BLaER1 (cell line): ENCODE results near the gene AMD1.
"Not testable (repeated sequence)": the region's sequence is repeated elsewhere in the genome, so short reads cannot be mapped to it uniquely, and the experiment has no call there.

ENCODE experiments used
- H3K27ac ChIP-seq: shearing (Covaris generic); formaldehyde crosslinking; 2 replicates; pipeline ENCODE4 v1.8.1; 2022
- H3K27me3 ChIP-seq: shearing (Covaris generic); formaldehyde crosslinking; 2 replicates; pipeline ENCODE4 v1.8.1; 2022
- H3K36me3 ChIP-seq: shearing (Covaris generic); formaldehyde crosslinking; 2 replicates; pipeline ENCODE4 v1.8.1; 2022
- H3K4me1 ChIP-seq: shearing (Covaris generic); formaldehyde crosslinking; 2 replicates; pipeline ENCODE4 v1.8.1; 2022
- H3K4me2 ChIP-seq: shearing (Covaris generic); formaldehyde crosslinking; 2 replicates; pipeline ENCODE4 v1.8.1; 2022
- H3K4me3 ChIP-seq: shearing (Covaris generic); formaldehyde crosslinking; 2 replicates; pipeline ENCODE4 v1.8.1; 2022
- H3K9ac ChIP-seq: shearing (Covaris generic); formaldehyde crosslinking; 2 replicates; pipeline ENCODE4 v1.8.1; 2022
- H3K9me3 ChIP-seq: shearing (Covaris generic); formaldehyde crosslinking; 2 replicates; pipeline ENCODE4 v1.8.1; 2022
- H4K20me1 ChIP-seq: shearing (Covaris generic); formaldehyde crosslinking; 2 replicates; pipeline ENCODE4 v1.8.1; 2022
- Cebpa-rat ChIP-seq: shearing (Covaris generic); IDR thresholded peaks from 2 replicates; pipeline ENCODE4 v1.8.1; 2022

AMD1 gene

GRCh38 chr6:110873981-110874879, at the start of gene AMD1:
Gene AMD1, plus strand, starts transcription at chr6:110874785. Its CDS starts 321 bp downstream, at chr6:110875106.
- Histone ChIP-seq H3K4me1 (peaks cover 37% of the 10 kb centered on the region), H3K36me3 (no peaks in the 10 kb centered on the region), H3K9ac (peak within 1 kb of the TSS; percentile 99), H3K27me3 (no peaks in the 10 kb centered on the region), H3K4me2 (peak within 1 kb of the TSS; percentile 97), H3K9me3 (no peaks in the 10 kb centered on the region), H3K4me3 (peak within 1 kb of the TSS; percentile 97), H4K20me1 (peaks cover 45% of the 10 kb centered on the region), H3K27ac (peak within 1 kb of the TSS; percentile 97)
- TF ChIP-seq Cebpa-rat: no peak

- H3K4me1 ChIP-seq: peaks cover 15% of the 10 kb centered on the region
- no peaks in the 10 kb centered on the region for H3K27me3 ChIP-seq
- H4K20me1 ChIP-seq: no peaks in the 10 kb centered on the region
- H3K27ac ChIP-seq: peak overlapping the region; percentile 31; the same call in 1 of the 2 replicates
- no peaks in the 10 kb centered on the region for H3K9me3 ChIP-seq
- no peak overlapping the region for H3K4me3 ChIP-seq
- peak overlapping the region; percentile 13; the same call in 1 of the 2 replicates for H3K4me2 ChIP-seq
- H3K9ac ChIP-seq: no peak overlapping the region
- H3K36me3 ChIP-seq: no peaks in the 10 kb centered on the region
- no peak for TF ChIP-seq Cebpa-rat
These were observed 48.1 kb upstream of the AMD1 start for GRCh38 chr6:110826236-110827129.

GRCh38 chr6:110828396-110828795, 46.2 kb upstream of the AMD1 start:
- no peak overlapping the region for H3K9ac ChIP-seq
- no peaks in the 10 kb centered on the region for H3K36me3 ChIP-seq
- peaks cover 10% of the 10 kb centered on the region; the same call in 1 of the 2 replicates for H3K4me1 ChIP-seq
- H3K9me3 ChIP-seq: no peaks in the 10 kb centered on the region
- H3K4me2 ChIP-seq: no peak overlapping the region
- no peaks in the 10 kb centered on the region for H4K20me1 ChIP-seq
- TF ChIP-seq Cebpa-rat: no peak
- no peaks in the 10 kb centered on the region for H3K27me3 ChIP-seq
- no peak overlapping the region for H3K27ac ChIP-seq
- no peak overlapping the region for H3K4me3 ChIP-seq

- Histone ChIP-seq H3K9me3 (no peaks in the 10 kb centered on the region), H3K36me3 (no peaks in the 10 kb centered on the region), H3K27me3 (no peaks in the 10 kb centered on the region), H3K4me3 (no peak overlapping the region), H3K27ac (no peak overlapping the region), H3K4me2 (no peak overlapping the region), H4K20me1 (no peaks in the 10 kb centered on the region), H3K4me1 (peaks cover 4% of the 10 kb centered on the region; the same call in 1 of the 2 replicates), H3K9ac (no peak overlapping the region)
- no peak for TF ChIP-seq Cebpa-rat
These were observed 43.2 kb upstream of the AMD1 start for GRCh38 chr6:110831405-110831804.

- Histone ChIP-seq H4K20me1 (no peaks in the 10 kb centered on the region), H3K36me3 (no peaks in the 10 kb centered on the region), H3K9ac (no peak overlapping the region), H3K27me3 (no peaks in the 10 kb centered on the region), H3K9me3 (no peaks in the 10 kb centered on the region), H3K4me1 (no peaks in the 10 kb centered on the region), H3K4me3 (no peak overlapping the region), H3K27ac (no peak overlapping the region), H3K4me2 (no peak overlapping the region)
- TF ChIP-seq Cebpa-rat: no peak
These were observed 40.8 kb upstream of the AMD1 start for GRCh38 chr6:110833831-110834230.

- H3K36me3 ChIP-seq, H3K27ac ChIP-seq, H3K4me1 ChIP-seq: not testable (repeated sequence)
These were observed 38.8 kb upstream of the AMD1 start for GRCh38 chr6:110835751-110836150.

DNA sequence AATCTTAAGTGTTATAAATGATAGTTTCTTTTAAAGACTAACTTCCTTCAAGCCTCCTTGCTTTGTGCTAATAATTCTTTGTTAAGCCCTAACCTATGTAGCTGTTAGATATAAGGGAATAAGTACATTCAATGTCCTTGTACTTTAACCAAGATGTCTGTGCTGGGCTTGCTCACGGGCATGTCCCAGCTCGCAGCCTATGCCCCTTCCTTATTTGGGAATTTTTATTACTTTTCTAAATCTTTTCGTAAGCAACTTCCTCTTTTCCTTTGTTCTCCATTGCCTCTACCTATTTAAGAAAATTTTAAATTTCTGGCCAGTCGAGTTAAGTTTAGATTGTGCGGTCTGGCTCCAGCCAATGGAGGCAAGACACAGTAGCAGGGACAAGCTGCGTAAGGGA, 33.3 kb upstream of the AMD1 start:
- Histone ChIP-seq H3K36me3 (0 out of 2 replicates have a peak, but pooled peaks cover 8% of the 10 kb centered on the region), H3K9ac (no peak overlapping the region), H3K27ac (no peak overlapping the region), H3K9me3 (no peaks in the 10 kb centered on the region), H3K4me3 (no peak overlapping the region), H3K4me1 (no peaks in the 10 kb centered on the region), H3K4me2 (no peak overlapping the region), H4K20me1 (no peaks in the 10 kb centered on the region), H3K27me3 (no peaks in the 10 kb centered on the region)
- TF ChIP-seq Cebpa-rat: no peak

More at GRCh38 chr6:110835751-110836150, 38.8 kb upstream of the AMD1 start:
- not testable (repeated sequence) for H3K4me2 ChIP-seq, H3K9ac ChIP-seq, H4K20me1 ChIP-seq, H3K9me3 ChIP-seq, H3K27me3 ChIP-seq, H3K4me3 ChIP-seq

DNA sequence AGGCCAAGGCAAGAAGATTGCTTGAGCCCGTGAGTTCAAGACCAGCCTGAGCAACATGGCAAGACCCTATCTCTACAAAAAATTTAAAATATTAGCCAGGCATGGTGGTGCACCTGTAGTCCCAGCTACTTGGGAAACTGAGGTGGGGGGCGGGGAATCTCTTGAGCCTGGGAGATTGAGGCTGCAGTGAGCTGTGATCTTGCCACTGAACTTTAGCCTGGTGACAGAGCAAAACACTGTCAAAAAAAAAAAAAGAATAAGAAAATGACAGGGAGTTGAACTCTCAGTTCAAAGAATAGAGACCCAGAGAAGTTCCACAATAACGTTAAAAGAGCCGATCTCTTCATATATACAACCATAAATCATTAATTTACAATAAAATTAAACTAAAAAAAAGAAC, 24.8 kb upstream of the AMD1 start:
- Histone ChIP-seq H3K4me1 (no peaks in the 10 kb centered on the region), H3K4me3 (no peak overlapping the region), H3K27ac (no peak overlapping the region), H3K27me3 (no peaks in the 10 kb centered on the region), H3K9ac (no peak overlapping the region), H4K20me1 (no peaks in the 10 kb centered on the region), H3K4me2 (no peak overlapping the region), H3K9me3 (no peaks in the 10 kb centered on the region), H3K36me3 (no peaks in the 10 kb centered on the region)
- TF ChIP-seq Cebpa-rat: no peak

GRCh38 chr6:110852773-110853172, 21.8 kb upstream of the AMD1 start:
- H3K27ac ChIP-seq: no peak overlapping the region
- no peaks in the 10 kb centered on the region for H3K27me3 ChIP-seq
- no peaks in the 10 kb centered on the region for H4K20me1 ChIP-seq
- no peaks in the 10 kb centered on the region for H3K4me1 ChIP-seq
- H3K9me3 ChIP-seq: no peaks in the 10 kb centered on the region
- no peak overlapping the region for H3K9ac ChIP-seq
- H3K36me3 ChIP-seq: no peaks in the 10 kb centered on the region
- no peak overlapping the region for H3K4me3 ChIP-seq
- H3K4me2 ChIP-seq: no peak overlapping the region
- no peak for TF ChIP-seq Cebpa-rat
